ENCODE results near the gene COL17A1. TPM values are rescaled to one million over a fixed set of nuclear protein-coding genes. Genes with fewer than 3 reads are reported as not detected.

COL17A1 gene
- total RNA-seq, 4 donors from 2014 or later, result 150 to 202 (median 191) TPM

- Histone ChIP-seq H3K36me3 (peaks cover 0 to 36% (median 0%) of the 10 kb centered on the region in 3 donors), H3K4me3 (no peak overlapping the region), H3K4me1 (no peaks in the 10 kb centered on the region), H3K27ac (no peak overlapping the region), H3K9me3 (no peaks in the 10 kb centered on the region), H3K27me3 (no peaks in the 10 kb centered on the region)
- no peak for TF ChIP-seq CTCF (IDR thresholded peaks at IDR 0.05)
- no peak for TF ChIP-seq POLR2A (IDR thresholded peaks at IDR 0.05)
- DNase-seq, result no peak
- 46 to 52% methylated on average over 5 to 6 of the region's 6 CpGs for WGBS, 2 donors
- intact Hi-C loops (cut with DNase I), result no loop called here
Observed at GRCh38 chr10:104040382-104040781, 45.3 kb downstream of the COL17A1 start.

- DNase-seq, result no peak
- 73 to 77% methylated on average over 5 to 6 of the region's 7 CpGs for WGBS, 2 donors
Observed at GRCh38 chr10:104038958-104039752, 46.5 kb downstream of the COL17A1 start.

GRCh38 chr10:104038537-104038936 is 47.1 kb downstream of the COL17A1 start:
- intact Hi-C loops (cut with DNase I), result no loop called here
- H3K36me3 ChIP-seq, result peaks cover 0 to 43% (median 5%) of the 10 kb centered on the region in 3 donors
- H3K27me3 ChIP-seq, result no peaks in the 10 kb centered on the region
- 92 to 100% methylated on average over 4 to 6 of the region's 8 CpGs for WGBS, 2 donors
- DNase-seq, result no peak
- no peak overlapping the region for H3K4me3 ChIP-seq
- TF ChIP-seq POLR2A (IDR thresholded peaks at IDR 0.05) (no peak), CTCF (IDR thresholded peaks at IDR 0.05) (no peak)
- no peak overlapping the region for H3K27ac ChIP-seq
- H3K9me3 ChIP-seq, result no peaks in the 10 kb centered on the region
- H3K4me1 ChIP-seq, result no peaks in the 10 kb centered on the region

More at GRCh38 chr10:104038958-104039752, 46.5 kb downstream of the COL17A1 start:
- no peaks in the 10 kb centered on the region for H3K4me1 ChIP-seq
- H3K4me3 ChIP-seq, result no peak overlapping the region
- no peaks in the 10 kb centered on the region for H3K9me3 ChIP-seq
- TF ChIP-seq CTCF (IDR thresholded peaks at IDR 0.05) (no peak), POLR2A (IDR thresholded peaks at IDR 0.05) (no peak)
- no peaks in the 10 kb centered on the region for H3K27me3 ChIP-seq
- intact Hi-C loops (cut with DNase I), result no loop called here
- H3K36me3 ChIP-seq, result peaks cover 0 to 42% (median 4%) of the 10 kb centered on the region in 3 donors
- no peak overlapping the region for H3K27ac ChIP-seq

GRCh38 chr10:104037261-104037951 is 48.3 kb downstream of the COL17A1 start:
- H3K4me1 ChIP-seq, result no peaks in the 10 kb centered on the region
- TF ChIP-seq CTCF (IDR thresholded peaks at IDR 0.05) (no peak), POLR2A (IDR thresholded peaks at IDR 0.05) (no peak)
- no peak for DNase-seq
- peaks cover 2 to 53% (median 15%) of the 10 kb centered on the region in 3 donors for H3K36me3 ChIP-seq
- H3K27ac ChIP-seq, result no peak overlapping the region
- H3K9me3 ChIP-seq, result no peaks in the 10 kb centered on the region
- no peak overlapping the region for H3K4me3 ChIP-seq
- 69 to 75% methylated on average over 13 to 14 of the region's 16 CpGs for WGBS, 2 donors
- H3K27me3 ChIP-seq, result no peaks in the 10 kb centered on the region
- intact Hi-C loops (cut with DNase I), result no loop called here
